Measurements from ENCODE around the gene NTHL1.

The NTHL1 gene

DNA sequence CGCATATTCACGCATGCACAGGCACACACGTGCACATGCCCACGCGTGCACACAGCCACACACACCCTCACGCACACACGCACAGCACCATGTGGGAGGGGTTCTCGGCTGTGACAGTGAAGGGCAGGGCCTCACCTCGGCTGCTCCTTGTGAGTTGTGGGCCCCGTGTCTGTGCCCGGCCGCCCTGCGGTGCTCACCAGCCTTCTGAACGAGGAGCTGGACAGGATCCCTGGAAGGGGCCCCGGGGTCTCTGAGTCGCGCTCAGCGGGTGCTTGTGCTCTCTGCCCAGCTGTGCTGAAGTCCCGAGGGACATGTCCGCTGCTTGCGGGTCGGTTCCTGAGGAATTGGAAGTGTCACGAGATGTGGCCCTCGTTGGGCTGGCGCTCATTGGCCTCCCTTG lies 16.2 kb upstream of the NTHL1 start:
- H3K4me3 ChIP-seq (ENCODE audit: low read depth, low read length): no peak overlapping the region
- TF ChIP-seq, protein P1, sequence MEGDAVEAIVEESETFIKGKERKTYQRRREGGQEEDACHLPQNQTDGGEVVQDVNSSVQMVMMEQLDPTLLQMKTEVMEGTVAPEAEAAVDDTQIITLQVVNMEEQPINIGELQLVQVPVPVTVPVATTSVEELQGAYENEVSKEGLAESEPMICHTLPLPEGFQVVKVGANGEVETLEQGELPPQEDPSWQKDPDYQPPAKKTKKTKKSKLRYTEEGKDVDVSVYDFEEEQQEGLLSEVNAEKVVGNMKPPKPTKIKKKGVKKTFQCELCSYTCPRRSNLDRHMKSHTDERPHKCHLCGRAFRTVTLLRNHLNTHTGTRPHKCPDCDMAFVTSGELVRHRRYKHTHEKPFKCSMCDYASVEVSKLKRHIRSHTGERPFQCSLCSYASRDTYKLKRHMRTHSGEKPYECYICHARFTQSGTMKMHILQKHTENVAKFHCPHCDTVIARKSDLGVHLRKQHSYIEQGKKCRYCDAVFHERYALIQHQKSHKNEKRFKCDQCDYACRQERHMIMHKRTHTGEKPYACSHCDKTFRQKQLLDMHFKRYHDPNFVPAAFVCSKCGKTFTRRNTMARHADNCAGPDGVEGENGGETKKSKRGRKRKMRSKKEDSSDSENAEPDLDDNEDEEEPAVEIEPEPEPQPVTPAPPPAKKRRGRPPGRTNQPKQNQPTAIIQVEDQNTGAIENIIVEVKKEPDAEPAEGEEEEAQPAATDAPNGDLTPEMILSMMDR (IDR thresholded peaks at IDR 0.05; ENCODE audit: insufficient read depth, low read depth, low read length, missing control alignments): no peak
- no peak for DNase-seq (ENCODE audit: low read depth)

DNA sequence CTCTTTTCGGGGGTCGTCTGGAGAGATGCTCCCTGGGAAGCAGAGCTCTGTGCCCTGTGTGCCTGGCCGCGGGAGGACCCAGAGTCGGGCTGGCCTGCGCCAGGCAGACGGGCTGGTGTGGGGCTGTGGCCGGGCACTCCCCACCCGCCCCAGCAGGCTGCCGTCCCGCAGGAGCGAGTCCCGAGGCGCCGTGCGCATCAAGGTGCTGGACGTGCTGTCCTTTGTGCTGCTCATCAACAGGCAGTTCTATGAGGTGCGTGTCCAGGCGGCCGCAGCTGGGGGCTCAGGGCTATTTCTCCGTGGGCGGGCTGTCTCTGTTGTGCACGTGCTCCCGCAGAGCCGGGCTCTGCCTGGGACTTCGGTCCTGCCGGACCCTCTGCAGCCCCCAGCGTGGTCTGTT lies 15.2 kb upstream of the NTHL1 start:
- no peak for DNase-seq (ENCODE audit: low read depth)
- H3K4me3 ChIP-seq (ENCODE audit: low read depth, low read length): no peak overlapping the region
- TF ChIP-seq, protein P1 (IDR thresholded peaks at IDR 0.05; ENCODE audit: insufficient read depth, low read depth, low read length, missing control alignments): no peak

DNA sequence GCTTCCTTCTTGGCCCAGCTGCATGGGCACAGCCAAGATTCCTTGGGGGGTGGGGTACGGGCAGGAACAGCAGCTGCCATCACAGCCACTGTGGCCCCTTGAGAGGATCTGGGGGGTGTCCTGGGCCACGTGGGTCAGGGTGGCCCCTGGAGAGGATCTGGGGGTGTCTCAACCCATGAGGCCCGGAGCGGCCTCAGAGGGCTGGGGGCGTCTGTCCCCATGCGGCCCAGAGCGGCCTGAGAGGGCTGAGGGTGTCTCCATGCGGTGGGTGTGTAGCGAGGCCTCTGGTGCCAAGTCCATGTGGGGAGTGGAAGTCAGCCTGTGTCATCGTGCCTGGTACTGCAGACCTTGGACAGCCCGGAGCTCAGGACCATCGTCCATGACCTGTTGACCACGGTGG lies 13.9 kb upstream of the NTHL1 start:
- TF ChIP-seq, protein P1 (IDR thresholded peaks at IDR 0.05; ENCODE audit: insufficient read depth, low read depth, low read length, missing control alignments): no peak
- no peak for DNase-seq (ENCODE audit: low read depth)
- H3K4me3 ChIP-seq (ENCODE audit: low read depth, low read length): no peak overlapping the region

DNA sequence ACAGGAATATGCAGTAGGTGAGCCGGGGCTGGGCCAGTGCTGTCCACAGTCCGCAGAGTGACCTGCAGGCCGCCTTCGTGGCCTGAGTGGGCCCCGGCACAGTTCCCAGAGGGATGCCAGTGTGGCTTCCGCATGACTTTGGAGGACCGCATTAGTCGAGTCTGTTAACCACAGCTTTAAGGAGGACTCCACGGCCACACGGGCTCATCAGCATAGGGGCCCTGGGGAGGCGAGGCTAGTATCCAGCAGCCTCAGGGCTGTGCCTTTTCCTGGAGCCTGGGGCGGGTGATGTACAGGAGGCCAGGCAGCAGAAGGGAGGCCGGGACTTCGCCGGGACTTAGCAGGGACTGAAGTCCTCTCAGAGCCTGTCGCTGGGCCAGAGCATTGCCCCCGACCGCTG lies 13.4 kb upstream of the NTHL1 start:
- TF ChIP-seq, protein P1 (IDR thresholded peaks at IDR 0.05; ENCODE audit: insufficient read depth, low read depth, low read length, missing control alignments): no peak
- no peak overlapping the region for H3K4me3 ChIP-seq (ENCODE audit: low read depth, low read length)

DNA sequence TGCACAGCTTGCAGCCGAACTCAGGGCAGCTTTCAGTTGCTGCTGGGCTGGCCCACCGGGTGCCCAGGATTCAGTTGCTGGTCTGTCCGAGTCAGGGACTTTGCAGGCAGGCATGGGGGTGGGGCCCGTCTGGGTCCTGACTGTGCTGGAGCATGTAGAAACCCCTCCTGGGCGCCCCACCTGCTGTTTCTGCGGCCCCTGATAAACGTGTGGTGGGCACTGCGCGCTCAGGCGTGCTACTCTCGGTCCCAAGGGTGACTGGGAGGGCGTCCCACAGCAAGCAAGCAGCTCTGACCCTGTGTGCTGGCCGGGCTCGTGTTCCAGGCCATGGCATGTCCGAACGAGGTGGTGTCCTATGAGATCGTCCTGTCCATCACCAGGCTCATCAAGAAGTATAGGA lies 12.7 kb upstream of the NTHL1 start:
- H3K4me3 ChIP-seq (ENCODE audit: low read depth, low read length): no peak overlapping the region
- DNase-seq (ENCODE audit: low read depth): no peak
- TF ChIP-seq, protein P1 (IDR thresholded peaks at IDR 0.05; ENCODE audit: insufficient read depth, low read depth, low read length, missing control alignments): no peak

More for the DNA sequence above, 13.4 kb upstream of the NTHL1 start:
- no peak for DNase-seq (ENCODE audit: low read depth)

DNA sequence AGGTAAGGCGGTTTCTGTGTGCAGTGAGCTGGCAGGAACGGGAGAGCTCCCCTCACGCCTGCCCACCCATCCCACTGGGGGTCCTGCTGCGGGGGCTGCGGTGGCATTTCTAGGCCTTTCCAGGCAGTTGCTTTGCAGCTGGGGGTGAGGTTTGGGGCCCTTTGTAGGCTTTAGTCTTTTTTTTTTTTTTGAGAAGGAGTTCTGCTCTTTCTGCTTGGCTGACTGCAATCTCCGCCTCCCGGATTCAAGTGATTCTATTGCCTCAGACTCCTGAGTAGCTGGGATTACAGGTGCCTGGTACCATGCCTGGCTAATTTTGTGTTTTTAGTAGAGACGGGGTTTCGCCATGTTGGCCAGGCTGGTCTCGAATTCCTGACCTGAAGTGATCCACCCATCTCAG lies 11.2 kb upstream of the NTHL1 start:
- no peak for DNase-seq (ENCODE audit: low read depth)
- TF ChIP-seq, protein P1 (IDR thresholded peaks at IDR 0.05; ENCODE audit: insufficient read depth, low read depth, low read length, missing control alignments): no peak
- H3K4me3 ChIP-seq (ENCODE audit: low read depth, low read length): no peak overlapping the region

DNA sequence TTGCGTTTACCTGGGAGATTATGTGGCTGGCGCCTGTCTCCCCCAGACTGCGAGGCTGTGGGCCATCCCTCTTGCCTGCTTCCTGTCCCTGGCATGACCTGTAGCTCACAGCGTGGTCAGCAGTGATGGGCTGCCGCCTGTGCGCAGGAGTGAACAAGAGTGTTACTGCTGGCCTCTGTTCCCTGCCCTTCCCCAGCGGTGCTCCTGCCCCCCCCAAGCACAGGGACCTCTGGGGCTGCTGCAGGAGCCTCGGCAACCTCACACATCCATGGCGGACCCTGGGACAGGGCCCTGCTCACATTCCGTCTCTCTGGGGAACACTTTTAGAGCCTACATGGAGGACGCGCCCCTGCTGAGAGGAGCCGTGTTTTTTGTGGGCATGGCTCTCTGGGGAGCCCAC lies 10.8 kb upstream of the NTHL1 start:
- no peak for DNase-seq (ENCODE audit: low read depth)
- TF ChIP-seq, protein P1 (IDR thresholded peaks at IDR 0.05; ENCODE audit: insufficient read depth, low read depth, low read length, missing control alignments): no peak
- H3K4me3 ChIP-seq (ENCODE audit: low read depth, low read length): no peak overlapping the region

Data from GM12865 (cell line).